HG02642 (cell line): ENCODE measurements around the gene CENPB.

Source experiments
- ATAC-seq: cut with Tn5 transposase; IDR thresholded peaks from one replicate; pipeline ENCODE4 v1.9.1; 2021; ENCODE audit warnings: mild to moderate bottlenecking; ENCODE audit not compliant: unreplicated experiment, poor library complexity

CENPB gene

DNA sequence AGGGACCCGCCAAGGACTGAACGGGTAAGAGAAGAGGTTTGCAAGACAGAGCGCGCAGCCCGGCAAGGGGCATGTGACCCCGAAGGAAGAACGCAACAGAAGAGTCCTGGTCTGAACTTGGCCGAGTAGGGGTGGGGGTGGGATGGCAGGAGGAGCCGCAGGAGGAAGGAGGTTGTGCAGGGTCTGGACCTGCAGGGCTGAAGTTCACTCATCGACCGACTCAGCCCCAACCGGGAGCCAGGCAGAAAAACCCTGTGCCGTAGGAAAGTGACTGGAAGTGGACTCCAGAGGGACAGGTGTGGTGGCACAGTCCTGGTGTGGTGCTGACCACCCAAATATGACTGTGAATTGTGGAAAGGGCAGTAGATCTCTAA is 34.2 kb downstream of the CENPB start:
- ATAC-seq = no peak

DNA sequence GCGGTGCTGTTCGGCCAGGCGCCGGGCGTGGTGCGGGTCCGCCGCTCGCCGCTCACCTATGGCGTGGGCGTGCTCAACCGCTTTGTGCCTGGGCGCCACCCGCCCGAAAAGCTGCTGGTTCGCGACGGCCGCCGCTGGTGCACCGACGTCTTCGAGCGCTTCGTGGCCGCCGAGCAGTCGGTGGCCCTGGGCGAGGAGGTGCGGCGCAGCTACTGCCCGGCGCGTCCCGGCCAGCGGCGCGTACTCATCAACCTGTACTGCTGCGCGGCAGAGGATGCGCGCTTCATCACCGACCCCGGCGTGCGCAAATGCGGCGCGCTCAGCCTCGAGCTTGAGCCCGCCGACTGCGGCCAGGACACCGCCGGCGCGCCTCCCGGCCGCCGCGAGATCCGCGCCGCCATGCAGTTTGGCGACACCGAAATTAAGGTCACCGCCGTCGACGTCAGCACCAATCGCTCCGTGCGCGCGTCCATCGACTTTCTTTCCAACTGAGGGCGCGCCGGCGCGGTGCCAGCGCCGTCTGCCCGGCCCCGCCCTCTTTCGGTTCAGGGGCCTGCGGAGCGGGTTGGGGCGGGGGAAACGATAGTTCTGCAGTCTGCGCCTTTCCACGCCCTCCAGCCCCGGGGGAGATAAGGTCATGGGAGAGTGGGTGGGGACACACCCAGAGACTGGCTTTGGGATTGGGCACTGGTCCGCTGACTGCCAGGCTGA is 34.7 kb downstream of the CENPB start:
- ATAC-seq = no peak

DNA sequence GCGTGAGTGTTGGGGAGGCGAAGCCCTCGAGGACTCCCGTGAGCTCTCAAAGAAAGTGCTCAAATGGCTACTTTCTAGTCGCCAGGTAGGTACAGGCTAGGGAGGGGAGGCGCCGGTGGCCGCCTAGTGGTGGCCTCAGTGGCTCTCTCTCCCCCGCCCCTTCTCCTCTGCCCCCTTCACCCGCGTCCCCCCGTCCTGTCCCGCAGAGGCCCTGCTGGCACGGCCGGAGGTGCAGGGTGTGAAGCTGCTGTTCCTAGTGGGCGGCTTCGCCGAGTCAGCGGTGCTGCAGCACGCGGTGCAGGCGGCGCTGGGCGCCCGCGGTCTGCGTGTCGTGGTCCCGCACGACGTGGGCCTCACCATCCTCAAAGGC is 35.2 kb downstream of the CENPB start:
- no peak for ATAC-seq

DNA sequence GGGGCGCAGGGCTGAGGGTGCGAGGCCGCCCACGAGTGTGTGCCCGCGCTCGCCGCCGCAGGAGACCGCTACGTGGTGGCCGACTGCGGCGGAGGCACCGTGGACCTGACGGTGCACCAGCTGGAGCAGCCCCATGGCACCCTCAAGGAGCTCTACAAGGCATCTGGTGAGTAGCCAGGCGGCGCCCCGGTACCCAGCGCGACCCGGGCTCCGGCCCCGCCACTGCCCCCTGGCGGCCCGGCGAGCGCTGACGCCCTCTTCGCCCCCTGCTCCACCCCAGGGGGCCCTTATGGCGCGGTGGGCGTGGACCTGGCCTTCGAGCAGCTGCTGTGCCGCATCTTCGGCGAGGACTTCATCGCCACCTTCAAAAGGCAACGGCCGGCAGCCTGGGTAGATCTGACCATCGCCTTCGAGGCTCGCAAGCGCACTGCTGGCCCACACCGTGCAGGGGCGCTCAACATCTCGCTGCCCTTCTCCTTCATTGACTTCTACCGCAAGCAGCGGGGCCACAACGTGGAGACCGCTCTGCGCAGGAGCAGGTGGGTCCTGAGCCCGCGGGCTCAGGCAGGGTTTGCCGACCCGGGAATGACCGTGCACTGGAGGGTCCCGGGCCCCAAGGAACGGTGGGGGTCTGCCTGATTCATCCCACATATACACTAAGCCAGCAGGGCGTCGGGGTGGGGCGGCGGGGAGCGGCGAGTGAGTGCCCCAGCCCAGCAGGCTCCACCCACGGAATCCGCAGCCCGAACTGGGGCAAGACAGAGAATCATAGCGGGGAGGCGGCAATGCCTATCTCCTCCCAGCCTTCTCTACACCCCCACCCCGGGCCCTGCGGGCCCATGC is 36.6 kb downstream of the CENPB start:
- no peak for ATAC-seq

DNA sequence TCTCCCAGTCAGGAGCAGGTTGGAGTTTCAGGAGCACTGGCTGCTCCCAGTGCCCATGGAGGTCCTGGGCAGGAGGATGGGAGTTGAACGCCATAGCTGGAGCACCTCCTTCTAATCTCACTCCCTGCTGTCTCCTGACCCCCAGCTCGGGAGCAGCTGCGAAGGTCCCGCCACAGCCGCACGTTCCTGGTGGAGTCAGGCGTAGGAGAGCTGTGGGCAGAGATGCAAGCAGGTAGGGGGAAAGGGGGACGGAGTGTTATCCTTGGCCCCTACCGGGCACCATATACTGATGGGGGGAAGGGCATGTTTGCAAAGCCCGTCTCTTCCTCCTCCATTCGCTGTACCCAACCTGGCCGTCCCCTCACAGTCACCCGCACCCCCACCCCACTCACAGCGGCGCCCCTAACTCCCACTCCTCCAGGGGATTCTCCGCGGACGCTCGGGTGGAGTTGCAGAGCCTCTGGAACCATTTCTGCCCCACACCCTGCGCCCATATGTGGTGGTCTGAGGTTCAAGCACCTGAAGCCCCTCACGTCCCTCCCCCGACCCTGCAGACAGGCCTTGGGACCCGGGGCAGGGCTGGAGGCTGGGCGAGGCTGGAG is 37.4 kb downstream of the CENPB start:
- no peak for ATAC-seq

DNA sequence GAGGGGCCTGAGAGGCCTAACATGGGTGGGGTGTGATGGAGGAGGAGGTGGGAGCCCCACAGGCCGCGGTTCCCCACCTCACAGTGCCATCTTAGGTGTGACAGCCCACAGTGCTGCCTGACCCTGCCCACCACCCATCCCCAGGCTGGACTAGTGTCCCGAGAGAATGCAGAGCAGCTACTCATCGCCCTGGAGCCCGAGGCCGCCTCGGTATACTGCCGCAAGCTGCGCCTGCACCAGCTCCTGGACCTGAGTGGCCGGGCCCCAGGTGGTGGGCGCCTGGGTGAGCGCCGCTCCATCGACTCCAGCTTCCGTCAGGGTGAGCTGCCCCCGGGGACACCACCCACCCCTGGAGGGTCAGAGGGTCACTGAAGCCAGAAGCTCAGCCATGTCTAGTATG is 38.5 kb downstream of the CENPB start:
- no peak for ATAC-seq

DNA sequence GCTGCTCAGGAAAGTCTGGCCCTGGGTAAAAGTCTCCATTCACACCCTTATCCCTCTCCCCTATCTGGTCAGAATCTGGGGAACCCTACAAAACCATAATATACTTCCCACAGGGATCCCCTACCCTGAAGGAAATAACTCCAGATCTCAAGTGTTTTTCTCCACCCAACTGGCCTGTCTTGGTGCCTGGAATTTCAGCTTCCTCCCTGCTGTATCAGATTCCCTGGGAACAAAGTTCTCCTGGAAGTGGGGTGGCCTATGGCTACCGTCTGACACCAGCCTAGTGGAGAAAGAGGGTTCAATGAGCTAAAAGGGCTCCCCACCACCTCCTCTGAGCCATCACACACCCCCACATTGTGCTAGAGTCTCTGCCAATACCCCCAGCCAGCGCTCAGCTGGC is 39.1 kb downstream of the CENPB start:
- no peak for ATAC-seq

DNA sequence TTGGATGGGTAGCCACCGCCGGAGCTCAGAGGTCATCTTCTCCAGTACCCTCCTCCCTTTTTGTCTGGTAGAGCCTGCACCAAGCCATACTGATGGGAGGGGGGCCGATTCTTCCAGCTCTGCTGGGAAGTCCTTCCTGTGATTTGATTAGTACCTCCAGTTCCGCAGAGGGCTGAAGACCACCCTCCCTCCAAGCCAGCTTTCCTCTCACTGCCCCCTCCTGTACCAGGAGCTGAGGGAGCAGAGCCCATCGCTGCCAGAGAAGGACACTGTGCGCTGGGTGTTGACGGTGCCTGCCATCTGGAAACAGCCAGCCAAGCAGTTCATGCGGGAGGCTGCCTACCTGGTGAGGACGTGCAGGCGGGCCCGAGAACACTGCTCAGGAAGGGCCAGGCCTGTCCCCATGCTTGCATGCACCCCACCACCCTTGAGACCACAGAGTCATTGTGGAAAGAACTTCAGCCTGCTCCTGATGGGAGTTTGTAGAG is 40.8 kb downstream of the CENPB start:
- ATAC-seq = no peak

DNA sequence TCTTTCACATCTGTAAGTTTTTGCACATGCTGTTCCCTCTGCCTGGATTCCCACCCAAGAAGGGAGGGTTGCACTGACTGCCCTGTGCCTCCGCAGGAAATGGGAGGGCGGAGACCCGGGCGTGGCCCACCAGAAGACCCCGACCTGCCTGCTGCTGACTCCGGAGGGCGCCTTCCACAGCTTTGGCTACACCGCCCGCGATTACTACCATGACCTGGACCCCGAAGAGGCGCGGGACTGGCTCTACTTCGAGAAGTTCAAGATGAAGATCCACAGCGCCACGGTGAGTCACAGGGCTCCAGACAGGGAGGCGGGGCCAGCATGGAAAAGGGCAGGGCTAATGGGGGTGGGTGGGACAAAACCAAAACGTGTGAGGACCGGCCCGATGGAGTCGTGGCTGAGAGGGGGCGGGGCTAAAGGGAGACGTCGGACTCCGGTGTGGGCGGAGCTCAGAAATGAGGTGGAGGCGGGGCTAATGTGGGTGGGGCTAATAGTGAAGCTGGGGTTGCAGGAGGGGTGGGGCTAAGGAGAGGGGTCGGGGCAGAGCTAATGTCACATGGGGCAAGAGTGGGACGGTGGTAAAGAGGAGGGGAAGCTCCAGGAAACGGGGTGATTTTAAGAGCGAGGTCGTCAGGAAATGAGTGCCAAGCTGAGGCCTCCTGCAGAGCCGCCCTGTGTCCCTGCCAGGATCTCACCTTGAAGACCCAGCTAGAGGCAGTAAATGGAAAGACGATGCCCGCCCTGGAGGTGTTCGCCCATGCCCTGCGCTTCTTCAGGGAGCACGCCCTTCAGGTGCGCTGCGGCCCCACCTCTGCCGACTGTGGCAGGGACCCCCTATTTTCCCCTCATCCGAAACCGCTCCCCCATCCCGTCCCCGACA is 41.5 kb downstream of the CENPB start:
- ATAC-seq = no peak

DNA sequence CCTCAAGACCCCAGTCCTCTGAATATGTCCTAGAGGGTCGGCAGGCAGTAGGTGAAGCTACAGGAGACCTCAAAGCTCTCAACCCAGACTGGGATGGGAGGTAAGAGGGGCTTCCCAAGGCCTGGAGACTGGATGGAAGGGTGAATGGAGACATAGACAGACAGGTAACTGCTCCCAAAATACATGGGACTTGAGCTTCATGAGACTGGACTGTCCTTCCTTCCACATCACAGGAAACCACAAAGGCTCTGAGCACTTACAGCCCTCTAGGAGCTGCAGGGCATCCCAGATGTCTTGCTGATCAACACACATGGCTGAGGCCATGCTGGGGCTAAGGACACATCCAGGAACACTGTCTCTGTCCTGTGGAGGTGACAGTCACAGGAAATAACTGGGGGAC is 42.5 kb downstream of the CENPB start:
- ATAC-seq = no peak

DNA sequence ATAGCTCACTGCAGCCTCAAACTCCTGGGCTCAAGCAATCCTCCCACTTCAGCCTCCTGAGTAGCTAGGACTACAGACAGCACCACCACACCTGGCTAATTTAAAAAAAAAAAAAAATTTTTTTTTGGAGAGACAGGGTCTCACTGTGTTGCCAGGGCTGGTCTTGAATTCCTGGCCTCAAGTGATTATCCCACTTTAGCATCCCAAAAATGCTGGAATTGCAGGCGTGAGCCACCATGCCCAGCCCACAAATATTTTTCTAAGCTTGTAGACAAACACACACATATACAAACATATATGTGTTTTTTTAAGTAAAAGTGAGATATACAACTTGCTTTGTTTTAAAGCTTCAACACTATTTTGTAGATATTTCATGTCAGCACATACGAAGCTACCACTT is 43.3 kb downstream of the CENPB start:
- no peak for ATAC-seq

DNA sequence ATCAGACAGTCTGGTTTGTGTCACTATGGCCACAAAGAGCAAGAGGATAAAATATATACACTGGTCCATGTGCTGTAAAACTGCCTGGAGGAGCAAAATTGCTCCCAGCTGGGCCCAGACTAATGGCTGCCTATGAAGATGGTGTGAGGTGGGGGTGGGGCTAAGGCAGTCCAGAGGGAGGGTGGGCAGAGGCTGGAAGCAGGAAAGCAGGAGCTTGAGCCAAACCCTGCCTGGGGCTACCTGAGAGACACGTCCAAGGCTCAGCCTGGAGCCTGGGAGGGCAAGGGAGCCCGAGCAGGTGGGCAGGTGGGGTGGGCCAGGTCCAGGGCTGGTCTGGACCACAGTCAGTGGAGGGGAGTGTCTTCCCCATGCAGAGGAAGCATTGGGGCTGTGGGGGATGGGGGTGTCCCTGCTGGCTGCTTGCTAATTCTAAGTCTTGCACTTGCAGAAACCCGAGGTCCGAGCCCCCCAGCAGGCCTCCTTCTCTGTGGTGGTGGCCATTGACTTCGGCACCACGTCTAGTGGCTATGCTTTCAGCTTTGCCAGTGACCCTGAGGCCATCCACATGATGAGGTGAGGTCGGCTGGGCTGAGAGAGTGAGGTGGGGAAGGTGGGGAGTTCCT is 44.6 kb downstream of the CENPB start:
- no peak for ATAC-seq

DNA sequence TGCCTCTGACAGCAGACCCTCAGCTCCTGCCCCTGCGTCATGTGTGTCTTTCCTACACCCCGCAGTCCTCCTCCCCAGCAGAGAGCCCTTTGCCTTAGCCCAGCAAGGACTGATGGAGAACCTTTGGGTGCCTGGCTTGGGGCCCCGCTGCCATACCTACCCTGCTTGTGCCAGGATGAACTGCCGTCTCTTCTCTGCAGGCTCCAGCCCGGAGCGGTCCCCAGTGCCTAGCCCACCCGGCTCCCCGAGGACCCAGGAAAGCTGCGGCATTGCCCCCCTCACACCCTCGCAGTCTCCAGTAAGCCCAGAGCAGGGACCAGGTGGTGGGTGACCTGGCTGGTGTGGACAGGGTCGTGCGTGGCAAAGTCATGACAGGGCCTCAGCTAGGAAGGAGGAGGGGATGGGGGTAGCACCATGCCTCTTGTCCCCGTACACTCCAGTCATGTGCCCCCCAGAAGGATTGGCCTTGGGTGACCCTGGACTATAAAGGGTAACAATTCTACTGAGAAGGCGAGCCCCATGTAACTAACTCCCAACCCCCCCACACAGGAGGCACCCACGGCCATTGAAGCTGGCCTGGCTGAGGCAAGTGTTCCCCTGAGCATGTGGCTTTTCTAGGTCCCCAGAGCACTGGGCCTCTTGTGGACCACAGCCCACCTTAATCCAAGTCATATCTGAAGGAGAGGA is 45.8 kb downstream of the CENPB start:
- ATAC-seq = no peak

DNA sequence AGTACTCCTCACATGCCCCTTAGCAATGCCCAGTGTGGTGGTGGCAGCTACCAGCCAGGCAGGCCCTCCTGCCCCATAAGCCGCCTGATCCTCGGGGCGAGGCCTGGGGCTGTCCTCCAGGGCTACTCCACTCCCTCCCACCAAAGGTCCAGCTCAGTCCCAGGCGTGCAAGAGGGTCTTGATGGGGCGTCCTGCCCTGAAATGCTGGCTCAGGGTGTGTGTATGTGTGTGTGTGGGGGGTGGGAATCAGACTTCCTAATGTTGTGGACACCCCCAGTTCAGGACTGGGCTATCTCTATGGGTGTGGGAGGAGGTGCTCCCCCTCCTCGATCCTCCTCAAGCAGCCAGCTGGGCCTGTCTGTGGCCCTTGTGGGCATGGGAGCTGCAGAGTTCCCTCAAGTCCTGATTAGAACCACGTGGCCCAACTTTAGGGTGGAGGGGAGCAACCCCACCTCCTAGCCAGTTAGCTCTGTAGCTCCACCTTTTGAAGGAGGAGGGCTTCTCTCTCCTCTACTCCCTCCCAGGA is 46.6 kb downstream of the CENPB start:
- ATAC-seq = no peak

DNA sequence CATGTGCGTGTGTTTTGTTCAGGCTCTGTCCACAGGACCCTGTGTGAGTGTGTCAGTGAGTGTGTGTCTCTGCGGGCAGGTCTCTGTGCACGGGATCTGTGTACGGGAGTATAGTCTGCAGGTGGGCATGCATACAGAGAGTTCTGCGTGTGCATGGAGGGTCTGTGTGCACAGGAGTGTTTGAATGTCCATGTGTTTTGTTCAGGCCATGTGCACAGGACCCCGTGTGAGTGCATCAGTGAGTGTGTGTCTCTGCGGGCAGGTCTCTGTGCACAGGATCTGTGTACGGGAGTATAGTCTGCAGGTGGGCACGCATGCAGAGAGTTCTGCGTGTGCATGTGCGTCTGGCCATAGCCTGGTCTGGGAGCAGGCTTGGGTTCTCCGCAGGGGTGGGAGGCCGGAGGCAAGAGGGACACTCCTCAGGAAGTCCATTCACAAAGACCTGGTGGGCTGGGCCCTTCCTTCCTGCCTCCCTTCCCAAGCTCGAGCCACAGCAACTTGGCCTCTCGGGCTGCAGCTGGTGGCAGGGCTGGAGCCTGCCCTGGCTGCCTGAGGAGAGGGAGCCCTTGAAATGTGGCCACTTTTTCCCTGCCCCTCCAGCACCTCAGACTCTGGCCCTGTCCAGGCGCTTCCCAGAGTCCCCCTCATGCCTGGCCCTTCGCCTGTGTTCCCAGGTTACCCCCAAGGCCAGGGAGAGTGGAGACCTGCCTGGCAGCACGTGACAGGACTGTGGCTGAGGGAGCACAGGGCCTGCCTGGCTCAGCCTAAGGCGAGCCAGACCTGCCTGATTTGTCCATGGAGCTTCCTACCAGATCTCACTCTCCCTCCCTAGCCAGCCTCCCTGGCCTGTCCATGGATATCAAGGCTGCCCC is 47.2 kb downstream of the CENPB start:
- ATAC-seq = no peak

DNA sequence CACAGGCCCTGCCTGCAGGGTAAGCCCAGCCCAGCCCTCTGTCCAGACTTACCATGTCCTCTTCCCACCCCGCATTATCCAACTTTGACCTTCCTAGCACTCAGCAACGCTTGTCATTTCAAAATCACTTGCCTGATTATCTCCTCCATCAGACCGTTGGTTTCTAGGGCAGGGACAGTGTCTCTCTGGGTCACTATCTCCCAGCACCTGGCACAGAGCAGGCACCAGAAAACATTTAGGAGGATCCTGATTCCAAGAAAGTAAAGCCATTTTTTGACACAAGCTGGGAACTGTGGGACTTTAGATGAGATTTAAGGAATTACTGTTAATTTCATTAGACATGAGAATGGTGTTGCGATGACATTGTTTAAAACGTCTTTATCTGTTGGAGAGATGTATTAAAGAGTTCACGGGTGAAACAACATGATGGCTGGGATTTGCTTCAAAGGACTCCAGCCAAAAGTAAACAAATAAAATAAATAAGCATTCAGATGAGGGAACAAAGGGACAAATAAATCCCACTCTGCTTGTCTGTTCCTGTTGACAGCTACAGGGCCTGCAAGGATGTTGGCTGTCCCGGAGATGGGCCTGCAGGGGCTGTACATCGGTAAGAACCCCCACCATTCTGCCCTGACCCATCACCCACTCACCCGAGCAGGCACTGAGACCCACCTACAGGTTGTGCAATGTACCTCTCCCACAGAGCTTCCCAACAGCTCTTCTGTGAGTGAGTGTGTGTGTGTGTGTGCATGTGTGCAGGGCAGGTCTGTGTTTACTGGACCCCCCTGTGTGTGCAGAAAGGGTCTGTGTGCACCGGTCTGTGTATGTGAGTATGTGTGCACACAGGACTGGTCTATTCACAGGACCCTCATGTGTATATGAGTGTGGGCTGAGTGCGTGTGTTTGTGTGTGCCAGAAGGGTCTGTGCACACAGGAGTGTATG is 48.2 kb downstream of the CENPB start:
- ATAC-seq = no peak

DNA sequence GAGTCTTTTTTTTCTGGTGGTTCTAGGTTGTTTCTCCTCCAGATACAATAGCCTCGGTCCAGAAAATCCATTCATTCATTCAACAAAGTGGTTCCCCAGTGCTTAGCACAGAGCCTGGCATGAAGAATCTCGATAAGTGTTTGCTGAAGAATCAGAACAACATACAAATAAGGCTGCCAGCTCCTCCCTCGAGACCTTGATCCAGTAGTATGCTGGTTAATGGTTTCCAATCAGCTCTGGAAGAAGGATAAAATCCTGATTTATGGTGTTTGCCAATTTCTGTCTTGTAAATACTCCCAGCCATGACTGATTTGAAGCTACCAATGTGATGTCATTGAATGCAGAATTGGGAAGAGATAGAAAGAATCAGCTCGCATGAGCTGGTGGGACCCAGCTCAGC is 50.8 kb downstream of the CENPB start:
- no peak for ATAC-seq
